Neuronal stem cell (in vitro differentiated cells): ENCODE measurements around the gene MYO5A.

Source experiments
- DNase-seq: peaks from one replicate; pipeline ENCODE4 v3.0.0-alpha.2; 2013; ENCODE audit warnings: low spot score
- H2AFZ ChIP-seq: one replicate; pipeline ENCODE4 v1.6.1; 2013; ENCODE audit warnings: mild to moderate bottlenecking, low read length, inconsistent platforms
- H2AK5ac ChIP-seq: 2 replicates; pipeline ENCODE4 v1.6.1; 2013; ENCODE audit warnings: low read depth, mild to moderate bottlenecking, inconsistent platforms, low read length, moderate library complexity, mixed read lengths
- H2BK120ac ChIP-seq: 2 replicates; pipeline ENCODE4 v1.6.1; 2013; ENCODE audit warnings: low read depth, mild to moderate bottlenecking, inconsistent platforms, low read length, moderate library complexity, mixed read lengths
- H2BK12ac ChIP-seq: one replicate; pipeline ENCODE4 v1.6.1; 2013; ENCODE audit warnings: low read length, inconsistent platforms
- H2BK15ac ChIP-seq: 2 replicates; pipeline ENCODE4 v1.6.1; 2013; ENCODE audit warnings: mild to moderate bottlenecking, low read length, inconsistent platforms, mixed read lengths
- H2BK5ac ChIP-seq: one replicate; pipeline ENCODE4 v1.6.1; 2013; ENCODE audit warnings: inconsistent platforms, mild to moderate bottlenecking, low read length, moderate library complexity
- H3K14ac ChIP-seq: one replicate; pipeline ENCODE4 v1.6.1; 2013; ENCODE audit warnings: low read length, inconsistent platforms
- H3K18ac ChIP-seq: 2 replicates; pipeline ENCODE4 v1.6.1; 2013; ENCODE audit warnings: low read length, inconsistent platforms
- H3K23ac ChIP-seq: 2 replicates; pipeline ENCODE4 v1.6.1; 2013; ENCODE audit warnings: low read depth, mild to moderate bottlenecking, mixed read lengths, low read length, inconsistent platforms; ENCODE audit not compliant: poor library complexity
- H3K27ac ChIP-seq: replicated peaks from 3 replicates; pipeline ENCODE4 v1.5.1; 2013; ENCODE audit warnings: low read length, inconsistent platforms
- H3K27me3 ChIP-seq, 3 experiments: 2 replicates each; pipeline ENCODE4 v1.6.1; 2013; ENCODE audit warnings: low read length in 3 of 3, mild to moderate bottlenecking in 2 of 3, inconsistent platforms in 1 of 3, low read depth in 1 of 3, mixed read lengths in 1 of 3, moderate library complexity in 1 of 3; ENCODE audit not compliant: control insufficient read depth in 3 of 3, insufficient read depth in 3 of 3
- H3K36me3 ChIP-seq, 2 donors: replicated peaks in 1 of 2; 2 replicates each; pipeline ENCODE4 v1.6.1; 2013; ENCODE audit warnings: low read length in 2 of 2; ENCODE audit not compliant: control insufficient read depth in 2 of 2, insufficient read depth in 2 of 2
- H3K4ac ChIP-seq: 2 replicates; pipeline ENCODE4 v1.6.1; 2013; ENCODE audit warnings: inconsistent platforms, mild to moderate bottlenecking, low read length, moderate library complexity
- H3K4me1 ChIP-seq, 2 donors: 1 replicate in 1 of 2; 2 replicates in 1 of 2; pipeline ENCODE4 v1.6.1; 2013; ENCODE audit warnings: low read length in 2 of 2, low read depth in 1 of 2; ENCODE audit not compliant: control insufficient read depth in 2 of 2, insufficient read depth in 1 of 2
- H3K4me2 ChIP-seq: one replicate; pipeline ENCODE4 v1.6.1; 2013; ENCODE audit warnings: mild to moderate bottlenecking, low read length, inconsistent platforms; ENCODE audit not compliant: insufficient read depth, poor library complexity, severe bottlenecking
- H3K4me3 ChIP-seq, 2 donors: 2 replicates each; pipeline ENCODE4 v1.5.1; 2013; ENCODE audit warnings: low read length in 2 of 2, mild to moderate bottlenecking in 2 of 2, inconsistent platforms in 1 of 2, moderate library complexity in 1 of 2
- H3K79me1 ChIP-seq: one replicate; pipeline ENCODE4 v1.6.1; 2013; ENCODE audit warnings: low read depth, mild to moderate bottlenecking, inconsistent platforms, low read length, moderate library complexity
- H3K9ac ChIP-seq: one replicate; pipeline ENCODE4 v1.6.1; 2013; ENCODE audit warnings: mild to moderate bottlenecking, low read depth, low read length, inconsistent platforms; ENCODE audit not compliant: poor library complexity
- H3K9me3 ChIP-seq, 2 donors: replicated peaks in 1 of 2; 2 replicates each; pipeline versions ENCODE3 to v1.6.1; 2013; ENCODE audit warnings: low read length in 2 of 2, mild to moderate bottlenecking in 2 of 2, inconsistent platforms in 1 of 2, low read depth in 1 of 2, mixed read lengths in 1 of 2, moderate library complexity in 1 of 2; ENCODE audit not compliant: control insufficient read depth in 2 of 2, insufficient read depth in 1 of 2
- H4K8ac ChIP-seq: one replicate; pipeline ENCODE4 v1.6.1; 2013; ENCODE audit warnings: low read depth, mild to moderate bottlenecking, inconsistent platforms, low read length, moderate library complexity
- H4K91ac ChIP-seq: one replicate; pipeline ENCODE4 v1.6.1; 2013; ENCODE audit warnings: low read length, low read depth, mild to moderate bottlenecking, inconsistent platforms; ENCODE audit not compliant: poor library complexity
- WGBS, 2 donors: extraction: QIAGEN DNeasy Blood & Tissue Kit; methylation state at CpG; one replicate each; pipeline ENCODE4 v1.1.7; 2013; ENCODE audit warnings: missing lambda C conversion rate in 2 of 2, mixed read lengths in 1 of 2; ENCODE audit not compliant: insufficient read length in 2 of 2, insufficient replicate concordance in 1 of 2; ENCODE audit errors: extremely low coverage in 2 of 2; 5-methylcytosine and 5-hydroxymethylcytosine counted together

MYO5A gene

GRCh38 chr15:52385670-52386069 lies 143.0 kb downstream of the MYO5A start:
- Histone ChIP-seq H2BK120ac (no peak overlapping the region), H3K4me2 (no peak overlapping the region), H2BK5ac (no peak overlapping the region), H4K8ac (no peak overlapping the region), H3K79me1 (no peaks in the 10 kb centered on the region), H3K18ac (no peak overlapping the region), H2BK15ac (no peak overlapping the region), H3K4me3 (no peak overlapping the region), H3K9me3 (no peaks in the 10 kb centered on the region), H3K23ac (no peak overlapping the region), H3K9ac (no peak overlapping the region), H3K4me1 (no peaks in the 10 kb centered on the region), H2AFZ (no peak overlapping the region), H2AK5ac (no peak overlapping the region), H3K36me3 (peaks cover 2 to 53% of the 10 kb centered on the region in 2 donors), H3K27ac (no peak overlapping the region), H4K91ac (no peak overlapping the region), H3K4ac (no peak overlapping the region), H3K27me3 (no peaks in the 10 kb centered on the region), H3K14ac (no peak overlapping the region), H2BK12ac (no peak overlapping the region)
- no peak for DNase-seq

DNA sequence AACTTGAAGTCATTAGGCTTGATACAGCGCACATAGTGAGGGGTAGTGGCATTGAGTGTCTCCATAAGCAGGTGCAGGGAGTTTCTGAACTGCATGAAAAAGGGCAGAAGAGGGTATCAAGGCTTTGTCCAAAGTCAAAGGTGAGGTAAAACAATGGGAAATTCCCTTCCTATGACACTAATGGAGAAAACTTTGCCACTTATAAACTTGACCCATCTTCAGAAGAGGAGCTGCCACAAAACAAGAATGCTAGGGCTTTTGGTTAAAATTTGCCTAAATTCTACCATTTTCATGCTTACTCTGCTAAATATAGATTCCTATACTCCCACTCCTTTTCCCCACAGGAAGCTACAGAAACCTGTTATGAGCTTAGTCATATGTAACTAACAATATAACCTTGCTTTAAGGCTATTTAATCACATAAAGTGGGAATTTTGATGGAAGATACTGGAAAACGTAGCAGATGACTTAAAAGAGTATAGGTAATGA lies 145.5 kb downstream of the MYO5A start:
- Histone ChIP-seq H2BK5ac (no peak overlapping the region), H3K27me3 (no peaks in the 10 kb centered on the region), H4K8ac (no peak overlapping the region), H2AFZ (no peak overlapping the region), H3K79me1 (no peaks in the 10 kb centered on the region), H2BK120ac (no peak overlapping the region), H2BK12ac (no peak overlapping the region), H3K4ac (no peak overlapping the region), H3K27ac (no peak overlapping the region), H3K4me2 (no peak overlapping the region), H3K18ac (no peak overlapping the region), H4K91ac (no peak overlapping the region), H3K36me3 (peaks cover 2 to 57% of the 10 kb centered on the region in 2 donors), H3K14ac (no peak overlapping the region), H2AK5ac (no peak overlapping the region), H3K23ac (no peak overlapping the region), H3K9ac (no peak overlapping the region), H3K4me1 (no peaks in the 10 kb centered on the region), H2BK15ac (no peak overlapping the region), H3K4me3 (no peak overlapping the region), H3K9me3 (no peaks in the 10 kb centered on the region)
- DNase-seq = no peak
- no CpG with 5 or more reads among the region's 2 CpGs for WGBS, 2 donors

- Histone ChIP-seq H3K4me1 (no peaks in the 10 kb centered on the region), H3K27ac (no peak overlapping the region), H3K9me3 (no peaks in the 10 kb centered on the region), H2BK5ac (no peak overlapping the region), H2AFZ (no peak overlapping the region), H3K4me3 (no peak overlapping the region), H4K91ac (no peak overlapping the region), H3K36me3 (peaks cover 2 to 61% of the 10 kb centered on the region in 2 donors), H3K79me1 (no peaks in the 10 kb centered on the region), H3K4me2 (no peak overlapping the region), H3K18ac (no peak overlapping the region), H4K8ac (no peak overlapping the region), H2BK120ac (no peak overlapping the region), H2BK12ac (no peak overlapping the region), H2AK5ac (no peak overlapping the region), H3K14ac (no peak overlapping the region), H3K23ac (no peak overlapping the region), H3K27me3 (no peaks in the 10 kb centered on the region), H3K9ac (no peak overlapping the region), H2BK15ac (no peak overlapping the region), H3K4ac (no peak overlapping the region)
- WGBS, 2 donors = no CpG with 5 or more reads among the region's 1 CpG
- DNase-seq = no peak
Measured at GRCh38 chr15:52382647-52383046, 146.0 kb downstream of the MYO5A start.

GRCh38 chr15:52379395-52380106 lies 149.1 kb downstream of the MYO5A start:
- no peak overlapping the region for H2AK5ac ChIP-seq
- H2AFZ ChIP-seq = no peak overlapping the region
- no peak overlapping the region for H3K14ac ChIP-seq
- no peaks in the 10 kb centered on the region for H3K79me1 ChIP-seq
- no peak overlapping the region for H4K91ac ChIP-seq
- H3K9me3 ChIP-seq = peaks cover under 1 to 8% of the 10 kb centered on the region in 2 donors
- no peak overlapping the region for H3K4ac ChIP-seq
- no peaks in the 10 kb centered on the region for H3K4me1 ChIP-seq
- H2BK12ac ChIP-seq = no peak overlapping the region
- no peaks in the 10 kb centered on the region for H3K27me3 ChIP-seq
- H2BK120ac ChIP-seq = no peak overlapping the region
- H3K4me3 ChIP-seq = no peak overlapping the region
- no peak for DNase-seq
- no CpG with 5 or more reads among the region's 14 CpGs for WGBS, 2 donors
- H3K4me2 ChIP-seq = no peak overlapping the region
- no peak overlapping the region for H3K9ac ChIP-seq
- peaks cover 4 to 89% of the 10 kb centered on the region in 2 donors for H3K36me3 ChIP-seq
- H3K23ac ChIP-seq = no peak overlapping the region
- H2BK15ac ChIP-seq = no peak overlapping the region
- no peak overlapping the region for H4K8ac ChIP-seq
- no peak overlapping the region for H3K18ac ChIP-seq
- no peak overlapping the region for H3K27ac ChIP-seq
- H2BK5ac ChIP-seq = no peak overlapping the region
